Stimulated activated CD4-positive, alpha-beta T cell treated with anti-CD3 and anti-CD28 coated beads, Interleukin-2, amount 100 ng/mL, for 48 hours (primary cell): ENCODE data around the gene PAGR1.
"Not testable (repeated sequence)": the region's sequence is repeated elsewhere in the genome, so short reads cannot be mapped to it uniquely, and the experiment has no call there.

Experiments used
- DNase-seq, 2 donors: peaks; one replicate each; pipeline ENCODE4 v3.0.0-alpha.2; 2020

The PAGR1 gene

GRCh38 chr16:29841631-29842030 is 25.7 kb downstream of the PAGR1 start:
- DNase-seq = no peak

DNA sequence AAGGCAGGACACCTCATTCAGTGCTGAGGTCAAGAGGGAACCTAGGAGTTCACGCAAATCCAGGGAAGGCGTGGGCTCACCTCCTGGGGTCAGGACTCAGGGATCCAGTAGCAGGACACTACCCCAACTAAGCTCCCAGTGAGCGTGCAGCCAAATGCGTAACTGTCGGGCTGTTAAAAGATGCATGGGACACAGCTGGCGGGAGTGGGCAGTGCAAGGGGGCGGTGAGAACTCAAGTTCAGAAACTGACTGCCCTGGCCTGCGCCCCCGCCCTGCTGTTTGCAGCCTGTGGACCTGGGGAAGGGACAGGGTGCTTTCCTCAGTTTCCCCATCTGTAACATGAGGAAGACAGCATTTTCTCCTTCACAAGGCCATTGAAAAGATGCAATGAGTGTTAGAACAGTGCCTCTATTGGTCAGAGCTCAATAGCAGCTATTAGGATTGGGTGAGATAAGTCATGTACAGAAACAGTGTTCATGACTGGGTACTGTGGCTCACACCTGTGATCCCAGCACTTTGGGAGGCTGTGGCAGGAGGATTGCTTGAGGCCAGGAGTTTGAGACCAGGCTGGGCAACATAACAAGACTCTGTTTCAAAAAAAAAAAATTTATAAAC is 26.9 kb downstream of the PAGR1 start:
- DNase-seq = no peak

- DNase-seq = no peak
Measured at GRCh38 chr16:29843931-29844330, 28.0 kb downstream of the PAGR1 start.

DNA sequence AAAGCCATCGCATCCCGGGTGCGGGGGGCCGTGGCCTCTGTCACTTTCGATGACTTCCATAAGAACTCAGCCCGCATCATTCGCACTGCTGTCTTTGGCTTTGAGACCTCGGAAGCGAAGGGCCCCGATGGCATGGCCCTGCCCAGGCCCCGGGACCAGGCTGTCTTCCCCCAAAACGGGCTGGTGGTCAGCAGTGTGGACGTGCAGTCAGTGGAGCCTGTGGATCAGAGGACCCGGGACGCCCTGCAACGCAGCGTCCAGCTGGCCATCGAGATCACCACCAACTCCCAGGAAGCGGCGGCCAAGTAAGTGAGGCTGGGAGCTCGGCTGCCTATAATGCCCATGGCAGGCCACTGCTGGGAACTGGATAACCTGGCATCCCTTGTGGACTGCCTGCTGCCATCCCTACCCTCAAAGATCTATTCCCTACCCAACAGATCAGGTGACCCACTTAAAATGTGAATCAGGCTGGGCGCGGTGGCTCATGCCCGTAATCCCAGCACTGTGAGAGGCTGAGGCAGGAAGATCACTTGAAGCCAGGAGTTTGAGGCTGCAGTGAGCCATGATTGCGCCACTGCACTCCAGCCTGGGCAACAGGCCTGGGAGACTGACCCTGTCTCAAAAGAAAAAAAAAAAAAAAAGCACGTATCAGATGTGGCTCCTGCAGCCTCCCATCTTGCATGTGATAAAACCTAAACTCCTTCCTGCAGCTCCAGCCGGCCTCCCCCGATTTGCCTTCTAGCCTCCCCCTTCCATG is 28.8 kb downstream of the PAGR1 start:
- DNase-seq = no peak

GRCh38 chr16:29845656-29846055 is 29.7 kb downstream of the PAGR1 start:
- no peak for DNase-seq

DNA sequence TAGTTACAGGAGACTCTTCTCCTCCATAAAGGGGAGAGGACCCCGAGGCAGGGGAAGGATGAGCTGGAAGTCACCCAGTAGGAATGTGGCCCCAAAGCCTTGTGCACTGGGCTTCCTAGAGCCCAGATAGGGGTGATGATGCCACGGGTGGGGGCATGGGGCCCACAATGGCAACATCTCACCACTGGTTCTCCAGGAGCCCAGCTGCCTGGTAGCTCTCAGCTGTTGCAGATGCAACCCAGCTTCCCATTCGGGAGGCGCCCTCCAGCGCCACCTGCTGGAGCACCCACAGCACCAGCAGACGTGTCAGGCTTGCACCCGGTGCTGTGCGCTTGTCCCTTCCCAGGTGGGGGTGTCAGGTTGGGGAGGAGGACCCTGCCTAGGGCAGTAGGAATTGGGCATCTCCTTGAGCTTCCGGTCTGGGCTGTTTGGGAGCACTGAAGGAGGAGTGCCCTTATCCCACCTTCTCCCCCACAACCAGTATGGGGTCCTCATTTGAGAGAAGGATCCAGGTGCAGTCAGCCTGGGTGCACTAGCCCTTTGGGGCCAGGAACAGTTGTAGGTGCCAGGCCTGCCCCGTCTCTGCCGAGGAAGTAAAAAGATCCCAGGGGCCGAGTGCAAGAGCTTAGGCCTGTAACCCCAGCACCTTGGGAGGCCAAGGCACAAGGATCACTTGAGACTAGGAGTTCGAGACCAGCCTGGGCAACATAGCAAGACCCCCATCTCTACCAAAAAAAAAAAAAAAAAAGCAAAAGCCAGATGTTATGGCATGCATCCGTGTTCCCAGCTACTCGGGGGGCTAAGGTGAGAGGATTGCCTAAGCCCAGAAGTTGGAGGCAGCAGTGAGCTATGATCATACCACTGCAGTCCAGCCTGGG is 32.7 kb downstream of the PAGR1 start:
- peak; percentile 87 to 89 for DNase-seq

- DNase-seq = no peak
Measured at GRCh38 chr16:29849505-29849904, 33.6 kb downstream of the PAGR1 start.

- DNase-seq = no peak
Measured at GRCh38 chr16:29850998-29851397, 35.0 kb downstream of the PAGR1 start.

GRCh38 chr16:29852654-29853053 is 36.7 kb downstream of the PAGR1 start:
- DNase-seq = no peak

DNA sequence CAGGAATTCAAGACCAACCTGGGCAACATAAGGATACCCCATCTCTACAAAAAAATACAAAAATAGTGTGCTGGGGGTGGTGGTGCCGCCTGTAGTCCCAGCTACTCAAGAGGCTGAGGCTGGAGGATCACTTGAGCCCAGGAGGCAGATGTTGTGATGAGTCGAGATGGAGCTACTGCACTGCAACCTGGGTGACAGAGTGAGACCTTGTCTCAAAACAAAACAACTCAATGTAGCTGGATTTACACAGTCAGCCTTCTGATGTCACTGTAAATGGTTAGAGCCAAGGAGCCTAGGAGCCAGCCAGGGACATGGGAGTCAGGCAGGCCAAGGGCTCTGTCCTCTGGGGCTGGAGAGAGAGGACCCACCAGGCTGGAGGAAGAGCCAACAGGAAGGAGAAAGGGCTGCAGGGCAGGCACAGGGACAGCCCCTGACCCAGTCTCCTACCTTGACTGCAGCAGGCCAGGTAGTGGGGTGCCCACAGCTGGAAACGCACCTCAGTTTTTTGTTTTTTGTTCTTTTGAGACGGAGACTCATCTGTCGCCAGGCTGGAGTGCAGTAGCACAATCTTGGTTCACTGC is 38.7 kb downstream of the PAGR1 start:
- DNase-seq = no peak

DNA sequence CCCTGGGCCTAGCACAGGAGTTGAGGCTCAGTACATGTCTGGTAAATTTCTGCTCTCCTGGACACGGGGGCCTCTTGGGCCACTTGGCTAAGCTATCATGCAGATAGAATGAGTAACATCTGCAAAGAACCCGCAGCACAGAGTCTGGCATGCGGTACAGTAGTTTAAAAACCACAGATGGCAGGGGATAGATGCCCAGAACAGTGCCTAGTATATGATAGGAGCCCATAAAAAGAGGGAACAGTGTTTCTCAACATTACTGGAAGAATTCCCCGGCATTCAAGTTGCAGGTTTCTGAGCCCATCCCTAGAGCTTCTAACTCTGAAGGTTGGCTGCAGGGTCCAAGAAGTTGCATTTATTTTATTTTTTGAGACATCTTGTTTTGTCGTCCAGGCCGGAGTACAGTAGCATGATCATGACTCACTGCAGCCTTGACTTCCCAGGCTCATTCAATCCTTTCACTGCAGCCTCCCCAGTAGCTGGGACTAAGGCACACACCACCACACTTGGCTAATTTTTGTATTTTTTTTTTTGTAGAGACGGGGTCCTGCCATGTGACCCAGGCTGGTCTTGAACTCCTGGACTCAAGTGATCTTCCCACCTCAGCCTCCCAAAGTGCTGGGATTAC is 41.3 kb downstream of the PAGR1 start:
- no peak for DNase-seq

GRCh38 chr16:29858149-29858849 is 42.3 kb downstream of the PAGR1 start:
- DNase-seq = no peak

GRCh38 chr16:29858974-29859373 is 43.0 kb downstream of the PAGR1 start:
- no peak for DNase-seq

DNA sequence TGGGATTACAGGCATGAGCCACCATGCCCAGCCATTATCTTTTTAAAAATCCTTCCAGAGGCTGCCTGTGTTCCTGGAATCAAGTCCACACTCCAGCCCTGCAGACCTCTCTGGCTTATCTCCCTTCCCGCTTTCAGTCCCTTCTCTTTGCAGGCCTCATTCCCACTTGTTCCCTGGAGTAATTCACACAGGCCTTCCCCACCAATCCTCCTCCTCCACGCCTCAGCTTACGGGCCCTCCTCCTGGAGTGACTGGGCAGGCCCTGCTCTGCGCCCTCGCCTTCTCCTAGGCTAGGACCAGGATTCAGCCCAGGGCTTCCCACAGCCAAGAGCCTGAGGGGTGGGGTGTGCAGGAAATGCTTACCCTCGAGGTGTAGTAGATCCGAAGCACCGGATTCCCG is 44.3 kb downstream of the PAGR1 start:
- no peak for DNase-seq

- no peak for DNase-seq
Measured at GRCh38 chr16:29862383-29862883, 46.5 kb downstream of the PAGR1 start.

GRCh38 chr16:29862884-29863668 is 47.1 kb downstream of the PAGR1 start, which contains the start of gene CDIPT:
CDIPT (minus strand) TSS chr16:29863226; CDS start chr16:29862857, 369 bp downstream.
- DNase-seq = peak; percentile 84 to 92

DNA sequence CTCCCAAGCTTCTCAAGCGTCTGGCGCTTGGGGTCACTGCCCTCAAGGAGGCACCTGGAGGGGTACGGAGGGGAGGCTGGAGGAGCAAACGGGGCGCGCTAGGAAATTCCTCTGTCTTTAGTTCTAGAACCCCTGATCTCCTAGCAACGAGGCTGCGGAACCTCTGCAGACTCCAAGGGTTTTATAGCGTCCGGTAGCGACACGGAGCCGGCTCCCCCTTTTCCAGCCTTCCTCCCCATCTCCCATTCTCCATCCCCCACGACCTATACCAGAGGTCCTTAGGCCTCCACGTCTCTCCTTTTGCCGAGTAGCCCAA is 47.7 kb downstream of the PAGR1 start:
- no peak for DNase-seq

GRCh38 chr16:29864205-29864604 is 48.3 kb downstream of the PAGR1 start:
- no peak for DNase-seq

DNA sequence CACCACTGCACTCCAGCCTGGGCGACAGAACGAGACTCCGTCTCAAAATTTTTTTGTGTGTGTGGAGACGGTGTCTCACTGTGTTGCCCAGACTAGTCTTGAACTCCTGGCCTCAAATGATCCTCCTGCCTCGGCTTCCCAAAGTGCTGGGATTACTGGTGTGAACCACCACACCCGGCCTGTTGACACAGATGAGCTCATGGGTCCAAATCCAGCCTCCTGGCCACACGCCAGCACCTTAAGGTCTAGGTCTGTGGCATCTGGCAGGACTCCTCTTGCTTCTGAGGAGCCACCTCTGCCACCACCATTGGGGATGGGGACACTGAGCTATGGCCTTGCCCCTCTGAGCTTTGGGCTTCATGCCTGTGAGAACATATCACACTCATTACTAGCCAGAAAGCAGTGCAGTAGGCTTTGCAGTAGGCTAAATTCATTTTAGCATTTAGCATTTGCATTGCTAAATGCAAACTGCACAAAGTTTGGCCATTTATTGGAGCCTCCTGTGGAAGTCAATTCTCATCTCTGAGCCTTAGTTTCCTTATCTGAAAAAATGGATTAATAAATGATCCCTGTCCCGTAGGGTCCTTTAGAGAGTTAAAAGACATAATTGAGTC is 52.6 kb downstream of the PAGR1 start:
- DNase-seq = no peak

DNA sequence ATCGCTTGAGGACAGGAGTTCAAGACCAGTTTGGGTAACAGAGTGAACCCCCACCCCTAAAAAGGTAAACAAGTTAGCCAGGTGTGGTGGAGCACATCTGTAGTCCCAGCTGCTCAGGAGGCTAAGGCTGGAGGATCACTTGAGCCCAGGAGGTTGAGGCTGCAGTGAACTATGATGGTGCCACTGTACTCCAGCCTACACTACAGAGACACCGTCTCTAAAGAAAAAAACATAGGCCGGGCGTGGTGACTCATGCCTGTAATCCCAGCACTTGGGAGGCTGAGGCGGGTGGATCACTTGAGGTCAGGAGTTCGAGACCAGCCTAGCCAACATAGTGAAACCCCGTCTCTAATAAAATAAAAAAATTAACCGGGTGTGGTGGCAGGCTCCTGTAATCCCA is 53.1 kb downstream of the PAGR1 start:
- not testable (repeated sequence) for DNase-seq
